B cell (primary cell): Measurements from ENCODE around the gene LYZ. TPM values are rescaled to one million over a fixed set of nuclear protein-coding genes. Genes with fewer than 3 reads are reported as not detected.

Source experiments
- ATAC-seq: fragments of 200-7000 bp; cut with Tn5 transposase; one replicate; pipeline ENCODE4 v1.10.0; 2021; ENCODE audit warnings: low read depth, mild to moderate bottlenecking, moderate number of reproducible peaks, moderate library complexity
- CTCF ChIA-PET: fragments of 350-600 bp; sonication (Branson Sonifier 250); formaldehyde crosslinking; loops from one replicate; lab custom pipeline; 2021; ENCODE audit warnings: antibody characterized with exemption, inconsistent platforms; lab: Charles Lee
- POLR2A ChIA-PET: fragments of 350-600 bp; sonication (Branson Sonifier 250); formaldehyde crosslinking; loops from one replicate; lab custom pipeline; 2021; ENCODE audit warnings: antibody characterized with exemption; lab: Charles Lee
- DNase-seq: peaks from one replicate; pipeline ENCODE4 v3.0.0; 2013
- H2AFZ ChIP-seq: 2 replicates; pipeline ENCODE4 v1.6.1; 2012; ENCODE audit warnings: mild to moderate bottlenecking, low read depth, low read length; ENCODE audit not compliant: insufficient read depth, poor library complexity, severe bottlenecking
- H3K27ac ChIP-seq, 2 donors: 1 replicate in 1 of 2; 2 replicates in 1 of 2; pipeline ENCODE4 v1.5.1; 2012 to 2013; ENCODE audit warnings: low read length in 2 of 2, mild to moderate bottlenecking in 2 of 2, moderate library complexity in 1 of 2
- H3K27me3 ChIP-seq, 4 experiments: fragments of 200-600 bp in 1 of 4; sonication (generic) in 1 of 4; replicated peaks in 1 of 4; 1 replicate in 2 of 4; 2 replicates in 2 of 4; pipeline versions ENCODE4 v1.6.1 to v1.7.0; 2013 to 2016; ENCODE audit warnings: low read length in 3 of 4, mild to moderate bottlenecking in 2 of 4, mixed read lengths in 1 of 4, moderate library complexity in 1 of 4; ENCODE audit not compliant: insufficient read depth in 4 of 4, control insufficient read depth in 3 of 4; ENCODE audit errors: control extremely low read depth in 1 of 4
- H3K36me3 ChIP-seq, 2 experiments: replicated peaks in 1 of 2; 1 replicate in 1 of 2; 2 replicates in 1 of 2; pipeline versions ENCODE4 v1.6.1 to v1.7.1; 2013; ENCODE audit warnings: low read length in 1 of 2; ENCODE audit not compliant: insufficient read depth in 2 of 2, control insufficient read depth in 1 of 2; ENCODE audit errors: control extremely low read depth in 1 of 2, extremely low read depth in 1 of 2
- H3K4me1 ChIP-seq, 2 donors: fragments of 200-600 bp in 1 of 2; sonication (generic) in 1 of 2; 1 replicate in 1 of 2; 2 replicates in 1 of 2; pipeline versions ENCODE4 v1.5.1 to v1.6.1; 2013 to 2017; ENCODE audit warnings: low read length in 2 of 2; ENCODE audit not compliant: control insufficient read depth in 2 of 2, insufficient read depth in 2 of 2
- H3K4me2 ChIP-seq: replicated peaks from 2 replicates; pipeline ENCODE3; 2012; ENCODE audit warnings: mild to moderate bottlenecking, low read depth, low read length; ENCODE audit not compliant: poor library complexity, severe bottlenecking
- H3K4me3 ChIP-seq, 5 experiments: fragments of 200-600 bp in 1 of 5; sonication (generic) in 1 of 5; 1 replicate in 3 of 5; 2 replicates in 2 of 5; pipeline versions ENCODE4 v1.5.1 to v1.7.0; 2011 to 2016; ENCODE audit warnings: low read length in 4 of 5, mild to moderate bottlenecking in 4 of 5, low read depth in 2 of 5, control low read depth in 1 of 5, moderate library complexity in 1 of 5; ENCODE audit not compliant: insufficient read depth in 1 of 5; ENCODE audit errors: control extremely low read depth in 1 of 5, extremely low read depth in 1 of 5
- H3K79me2 ChIP-seq: fragments of 200-600 bp; sonication (generic); one replicate; pipeline ENCODE4 v1.6.0; 2016; ENCODE audit warnings: low read length; ENCODE audit not compliant: control insufficient read depth, insufficient read depth
- H3K9ac ChIP-seq: fragments of 200-600 bp; sonication (generic); 2 replicates; pipeline ENCODE4 v1.6.1; 2017; ENCODE audit warnings: mild to moderate bottlenecking, low read length, moderate library complexity
- H3K9me3 ChIP-seq, 3 donors: one replicate each; pipeline versions ENCODE4 v1.6.1 to v1.7.1; 2013; ENCODE audit warnings: low read length in 2 of 3; ENCODE audit not compliant: control insufficient read depth in 2 of 3, insufficient read depth in 1 of 3; ENCODE audit errors: control extremely low read depth in 1 of 3
- H4K20me1 ChIP-seq: 2 replicates; pipeline ENCODE4 v1.6.0; 2012; ENCODE audit warnings: mild to moderate bottlenecking, low read length; ENCODE audit not compliant: insufficient read depth, control insufficient read depth, poor library complexity, severe bottlenecking
- H3K27ac Mint-ChIP-seq: one replicate; pipeline ENCODE4 v1.8.0; 2021; ENCODE audit warnings: mixed read lengths
- H3K27me3 Mint-ChIP-seq: one replicate; pipeline ENCODE4 v1.8.0; 2021; ENCODE audit warnings: mixed read lengths
- H3K4me1 Mint-ChIP-seq: one replicate; pipeline ENCODE4 v1.8.0; 2021; ENCODE audit warnings: mixed read lengths
- H3K4me3 Mint-ChIP-seq: one replicate; pipeline ENCODE4 v1.8.0; 2021; ENCODE audit warnings: mixed read lengths
- H3K9me3 Mint-ChIP-seq: one replicate; pipeline ENCODE4 v1.8.0; 2022; ENCODE audit warnings: mixed read lengths; ENCODE audit not compliant: insufficient read depth
- EZH2 ChIP-seq: IDR thresholded peaks from 2 replicates; pipeline ENCODE4 v1.6.1; 2012; ENCODE audit warnings: borderline replicate concordance, low read depth, mild to moderate bottlenecking, moderate library complexity, low read length; ENCODE audit not compliant: insufficient read depth, poor library complexity, severe bottlenecking
- WGBS: methylation state at CpG from one replicate; pipeline ENCODE4 v1.1.5; 2013; ENCODE audit warnings: missing lambda C conversion rate; ENCODE audit not compliant: insufficient coverage; 5-methylcytosine and 5-hydroxymethylcytosine counted together
- intact Hi-C: fragments of 100-400 bp; cut with micrococcal nuclease; formaldehyde crosslinking; loops from one replicate; pipeline ENCODE4 v1.10.0; 2022
- polyA plus RNA-seq: library from polyadenylated mRNA; depleted of rRNA; stranded (reverse); fragments of >200 nt; gene quantifications from 2 replicates; pipeline ENCODE4 v1.2.3, GENCODE V29; 2012
- total RNA-seq, 2 donors: library from RNA; stranded (reverse); fragments of 120-200 nt in 1 of 2; gene quantifications; 1 replicate in 1 of 2; 2 replicates in 1 of 2; pipeline versions ENCODE4 v1.2.3 to v1.2.4, GENCODE V29; 2013 to 2022
- TF ChIP-seq, protein P1 (sequence below): fragments of 200-600 bp; IDR thresholded peaks from one replicate; pipeline ENCODE4 v1.8.0; 2022; ENCODE audit warnings: antibody characterized with exemption, mild to moderate bottlenecking

Gene LYZ
- total and polyA plus RNA-seq, 2 donors (not counting 1 experiment from before 2014, with no cell fraction given): 8.5 to 22.7 TPM

DNA sequence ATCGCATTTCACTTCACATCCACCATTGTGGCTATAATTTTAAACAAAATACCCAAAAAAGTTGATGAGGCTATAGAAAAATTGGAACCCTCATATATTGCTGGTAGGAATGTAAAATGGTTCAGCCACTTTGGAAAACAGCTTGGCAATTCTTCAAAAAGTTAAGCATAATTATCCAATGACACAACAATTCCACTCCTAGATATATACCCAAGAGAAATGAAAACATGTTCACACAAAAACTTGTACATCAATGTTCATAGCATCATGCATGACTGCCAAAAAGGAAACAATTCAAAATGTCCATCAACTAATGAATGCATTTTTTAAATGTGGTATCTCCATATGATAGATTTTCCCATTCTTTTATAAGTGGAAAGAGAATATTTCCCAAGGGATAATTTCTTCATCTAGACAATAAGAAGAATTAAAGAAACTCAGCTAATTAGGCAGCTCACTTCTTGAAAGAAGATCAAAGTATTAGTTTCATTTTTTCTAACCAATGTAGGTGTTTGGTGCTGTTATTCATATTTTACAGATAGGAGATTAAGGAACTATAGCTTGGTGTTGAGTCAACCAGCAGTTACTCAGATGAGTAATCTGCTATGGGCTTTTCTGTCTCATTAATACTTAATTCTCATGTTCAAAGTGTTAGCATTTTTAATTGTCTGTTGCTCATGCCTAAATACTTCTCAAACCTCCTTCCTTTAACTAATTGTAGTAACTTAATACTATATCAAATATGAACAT lies 44.2 kb downstream of the LYZ start:
- H4K20me1 ChIP-seq: no peaks in the 10 kb centered on the region
- H3K9ac ChIP-seq: no peak overlapping the region
- H3K4me3 Mint-ChIP-seq: no peak overlapping the region
- no peaks in the 10 kb centered on the region for H3K4me1 Mint-ChIP-seq
- no peaks in the 10 kb centered on the region for H3K4me1 ChIP-seq
- ChIA-PET CTCF (interaction anchor here (0.7 kb wide), 1 partner anchor 203 kb away, joined by 5 read pairs; no protein-coding TSS in a partner anchor), POLR2A (no interaction called here)
- no peaks in the 10 kb centered on the region for H3K79me2 ChIP-seq
- H3K4me2 ChIP-seq: no peak overlapping the region
- WGBS: no CpG with 5 or more reads among the region's 1 CpG
- H3K9me3 ChIP-seq: peaks cover 0 to 6% (median 4%) of the 10 kb centered on the region in 3 donors
- no peak overlapping the region for H3K27ac ChIP-seq
- H2AFZ ChIP-seq: no peak overlapping the region
- H3K4me3 ChIP-seq: no peak overlapping the region
- no peaks in the 10 kb centered on the region for H3K27me3 ChIP-seq
- no peak for DNase-seq
- H3K27ac Mint-ChIP-seq: no peak overlapping the region
- no peak for TF ChIP-seq EZH2
- TF ChIP-seq, protein P1, sequence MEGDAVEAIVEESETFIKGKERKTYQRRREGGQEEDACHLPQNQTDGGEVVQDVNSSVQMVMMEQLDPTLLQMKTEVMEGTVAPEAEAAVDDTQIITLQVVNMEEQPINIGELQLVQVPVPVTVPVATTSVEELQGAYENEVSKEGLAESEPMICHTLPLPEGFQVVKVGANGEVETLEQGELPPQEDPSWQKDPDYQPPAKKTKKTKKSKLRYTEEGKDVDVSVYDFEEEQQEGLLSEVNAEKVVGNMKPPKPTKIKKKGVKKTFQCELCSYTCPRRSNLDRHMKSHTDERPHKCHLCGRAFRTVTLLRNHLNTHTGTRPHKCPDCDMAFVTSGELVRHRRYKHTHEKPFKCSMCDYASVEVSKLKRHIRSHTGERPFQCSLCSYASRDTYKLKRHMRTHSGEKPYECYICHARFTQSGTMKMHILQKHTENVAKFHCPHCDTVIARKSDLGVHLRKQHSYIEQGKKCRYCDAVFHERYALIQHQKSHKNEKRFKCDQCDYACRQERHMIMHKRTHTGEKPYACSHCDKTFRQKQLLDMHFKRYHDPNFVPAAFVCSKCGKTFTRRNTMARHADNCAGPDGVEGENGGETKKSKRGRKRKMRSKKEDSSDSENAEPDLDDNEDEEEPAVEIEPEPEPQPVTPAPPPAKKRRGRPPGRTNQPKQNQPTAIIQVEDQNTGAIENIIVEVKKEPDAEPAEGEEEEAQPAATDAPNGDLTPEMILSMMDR: no peak
- no peak for ATAC-seq
- intact Hi-C loops: no loop called here
- H3K27me3 Mint-ChIP-seq: no peaks in the 10 kb centered on the region
- H3K9me3 Mint-ChIP-seq: no peaks in the 10 kb centered on the region
- H3K36me3 ChIP-seq: peaks cover 5 to 23% of the 10 kb centered on the region in 2 experiments

DNA sequence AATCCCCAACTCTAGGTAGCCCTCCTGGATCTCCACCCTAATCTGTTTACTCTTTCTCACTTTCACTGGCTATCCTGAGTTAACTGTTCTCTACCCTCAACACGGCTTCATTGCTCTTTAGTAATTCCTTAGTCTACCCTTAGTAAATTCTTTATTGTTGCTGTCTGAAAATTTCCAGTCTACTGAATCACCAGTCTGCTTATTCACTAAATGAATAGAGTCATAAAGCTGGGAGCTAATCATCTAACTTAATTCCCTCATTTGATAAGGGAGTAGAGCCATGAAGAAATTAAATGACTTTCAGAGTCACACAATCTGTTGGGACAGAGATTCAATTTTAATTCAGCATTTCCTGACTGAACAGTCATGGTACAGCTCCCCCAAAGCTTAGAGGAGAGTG lies 47.9 kb downstream of the LYZ start:
- ATAC-seq: no peak
- peaks cover 5 to 14% of the 10 kb centered on the region in 2 experiments for H3K36me3 ChIP-seq
- no peak overlapping the region for H3K27ac ChIP-seq
- no peaks in the 10 kb centered on the region for H3K9me3 Mint-ChIP-seq
- no peak overlapping the region for H3K4me3 Mint-ChIP-seq
- H3K9ac ChIP-seq: no peak overlapping the region
- TF ChIP-seq EZH2: no peak
- TF ChIP-seq, protein P1: no peak
- H3K4me3 ChIP-seq: no peak overlapping the region
- H3K4me1 ChIP-seq: no peaks in the 10 kb centered on the region
- no peak overlapping the region for H3K4me2 ChIP-seq
- no peaks in the 10 kb centered on the region for H4K20me1 ChIP-seq
- H3K9me3 ChIP-seq: peaks cover 0 to 6% (median 4%) of the 10 kb centered on the region in 3 donors
- H3K27me3 ChIP-seq: no peaks in the 10 kb centered on the region
- H3K4me1 Mint-ChIP-seq: no peaks in the 10 kb centered on the region
- no CpG with 5 or more reads among the region's 1 CpG for WGBS
- CTCF ChIA-PET: no interaction called here
- H2AFZ ChIP-seq: no peak overlapping the region
- no peaks in the 10 kb centered on the region for H3K79me2 ChIP-seq
- intact Hi-C loops: no loop called here
- no peak overlapping the region for H3K27ac Mint-ChIP-seq
- DNase-seq: no peak
- POLR2A ChIA-PET: no interaction called here
- H3K27me3 Mint-ChIP-seq: no peaks in the 10 kb centered on the region
